Skin epidermis (tissue), 12 donors: ENCODE data around the gene ARL4C.
"Not testable (repeated sequence)": the region's sequence is repeated elsewhere in the genome, so short reads cannot be mapped to it uniquely, and the experiment has no call there.

Experiments used
- H3K27ac ChIP-seq, 21 experiments: fragments of 200-600 bp; sonication (generic) in 11 of 21; one replicate each; pipeline ENCODE4 v1.5.0; 2020; ENCODE audit warnings: mild to moderate bottlenecking in 3 of 21, inconsistent platforms in 2 of 21, moderate library complexity in 2 of 21
- H3K4me3 ChIP-seq, 7 experiments: fragments of 200-600 bp; sonication (generic) in 2 of 7; one replicate each; pipeline ENCODE4 v1.5.0; 2020; ENCODE audit warnings: inconsistent platforms in 2 of 7, mild to moderate bottlenecking in 2 of 7, moderate library complexity in 1 of 7

The ARL4C gene

DNA sequence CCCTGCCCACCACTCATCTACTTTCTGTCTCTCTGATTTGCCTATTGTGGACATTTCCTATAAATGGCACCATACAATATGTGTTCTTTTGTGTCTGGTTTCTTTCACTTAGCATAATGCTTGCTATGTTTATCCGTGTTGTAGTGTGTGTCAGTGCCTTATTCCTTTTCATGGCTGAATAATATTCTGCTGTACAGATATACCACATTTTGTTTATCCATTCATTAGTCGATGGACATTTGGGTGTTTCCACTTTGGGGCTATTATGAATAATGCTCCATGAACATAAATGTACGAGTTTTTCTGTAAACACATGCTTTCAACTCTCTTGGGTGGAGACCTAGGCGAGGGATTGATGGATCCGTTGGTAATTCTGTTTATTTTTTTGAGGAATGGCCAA is 15.6 kb downstream of the ARL4C start:
- Histone ChIP-seq H3K27ac (no peak overlapping the region), H3K4me3 (no peak overlapping the region)

- no peak overlapping the region for H3K4me3 ChIP-seq
These were observed 16.5 kb downstream of the ARL4C start for GRCh38 chr2:234480337-234480736.

DNA sequence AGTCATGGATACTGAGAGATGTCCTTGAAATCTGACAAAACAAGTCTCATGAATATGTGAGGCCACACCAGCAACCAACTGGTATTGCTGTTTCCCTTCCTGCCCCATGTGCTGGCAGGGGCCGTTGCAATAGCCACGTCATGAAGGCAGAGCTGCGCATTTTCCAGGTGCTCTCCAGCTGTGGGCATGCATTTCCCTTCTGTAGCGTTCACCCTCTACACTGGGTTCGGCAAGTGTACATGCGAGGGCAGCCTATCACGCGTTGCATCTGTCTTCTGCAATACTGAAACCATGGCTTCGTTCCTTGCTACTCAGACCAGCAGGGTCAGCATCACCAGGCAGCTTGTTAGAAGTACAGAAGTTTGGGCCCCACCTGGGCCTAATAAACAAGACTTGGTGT is 17.4 kb downstream of the ARL4C start:
- H3K27ac ChIP-seq = no peak overlapping the region
- no peak overlapping the region for H3K4me3 ChIP-seq

More at GRCh38 chr2:234480337-234480736, 16.5 kb downstream of the ARL4C start:
- H3K27ac ChIP-seq = no peak overlapping the region

GRCh38 chr2:234478121-234478858 is 18.6 kb downstream of the ARL4C start:
- Histone ChIP-seq H3K27ac (peak overlapping the region in 4 of 21 experiments; percentile 10 to 69 (median 28)), H3K4me3 (no peak overlapping the region)

DNA sequence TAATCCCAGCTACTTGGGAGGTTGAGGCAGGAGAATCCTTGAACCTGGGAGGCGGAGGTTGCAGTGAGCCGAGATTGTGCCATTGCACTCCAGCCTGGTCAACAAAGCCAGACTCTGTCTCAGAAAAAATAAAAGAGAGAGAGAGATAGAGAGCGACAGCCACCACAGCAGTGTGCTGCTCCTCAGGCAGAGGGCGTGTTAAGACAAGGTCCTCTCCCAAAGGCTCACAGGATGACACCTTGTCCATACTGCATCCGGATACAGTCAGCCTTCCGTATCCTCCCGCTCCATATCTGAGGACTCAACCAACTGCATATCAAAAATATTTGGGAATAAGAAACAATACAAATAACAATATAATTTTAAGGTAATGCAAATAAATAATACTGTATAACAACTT is 20.1 kb downstream of the ARL4C start:
- Histone ChIP-seq H3K4me3 (no peak overlapping the region), H3K27ac (no peak overlapping the region)

DNA sequence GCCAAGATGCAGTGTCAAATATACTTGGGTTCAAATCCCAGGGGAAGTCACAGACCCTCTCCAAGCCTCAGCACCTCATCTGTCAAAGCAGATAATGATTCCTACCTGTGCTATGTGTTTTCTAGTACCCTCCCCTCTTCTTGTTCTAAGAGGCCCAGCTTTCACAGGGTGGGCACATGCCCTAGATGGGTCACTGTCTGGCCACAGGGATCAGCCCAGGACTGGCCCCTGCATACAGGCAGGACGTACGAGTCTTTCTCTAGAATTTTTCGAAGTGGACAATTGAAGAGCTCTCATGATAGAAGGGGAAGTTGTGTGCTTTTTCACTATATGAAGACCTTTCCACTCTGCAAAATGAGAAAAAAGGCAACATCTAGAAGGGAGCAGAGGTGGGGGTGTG is 22.2 kb downstream of the ARL4C start:
- Histone ChIP-seq H3K27ac (no peak overlapping the region), H3K4me3 (no peak overlapping the region)

- Histone ChIP-seq H3K4me3 (no peak overlapping the region), H3K27ac (no peak overlapping the region)
These were observed 24.7 kb downstream of the ARL4C start for GRCh38 chr2:234472155-234472554.

GRCh38 chr2:234469972-234470371 is 26.9 kb downstream of the ARL4C start:
- Histone ChIP-seq H3K27ac (peak overlapping the region in 1 of 21 experiments; percentile 14), H3K4me3 (no peak overlapping the region)

GRCh38 chr2:234469251-234469845 is 27.5 kb downstream of the ARL4C start:
- H3K4me3 ChIP-seq = no peak overlapping the region
- peak overlapping the region in 7 of 21 experiments; percentile 7 to 61 (median 41) for H3K27ac ChIP-seq

- no peak overlapping the region for H3K4me3 ChIP-seq
- peak overlapping the region in 6 of 21 experiments; percentile 7 to 61 (median 42) for H3K27ac ChIP-seq
These were observed 28.4 kb downstream of the ARL4C start for GRCh38 chr2:234468503-234468902.

DNA sequence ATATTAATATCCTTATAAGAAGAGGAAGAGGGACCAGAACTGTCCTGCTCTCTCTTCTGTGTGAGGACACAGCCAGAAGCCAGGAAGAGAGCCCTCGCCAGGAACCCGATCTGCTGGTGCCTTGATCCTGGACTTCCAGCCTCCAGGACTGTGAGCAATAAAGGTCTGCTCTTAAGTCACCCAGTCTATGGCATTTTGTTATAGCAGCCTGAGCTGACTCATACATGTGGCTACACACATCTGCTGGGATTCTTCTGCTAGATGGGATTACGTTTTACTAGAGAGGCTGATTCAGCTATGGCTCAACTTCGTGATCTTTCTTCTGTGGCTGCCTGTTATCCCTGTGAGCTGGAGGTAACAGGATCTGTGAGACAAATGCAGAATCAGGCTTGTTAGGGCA is 29.6 kb downstream of the ARL4C start:
- H3K4me3 ChIP-seq = no peak overlapping the region
- H3K27ac ChIP-seq = no peak overlapping the region

DNA sequence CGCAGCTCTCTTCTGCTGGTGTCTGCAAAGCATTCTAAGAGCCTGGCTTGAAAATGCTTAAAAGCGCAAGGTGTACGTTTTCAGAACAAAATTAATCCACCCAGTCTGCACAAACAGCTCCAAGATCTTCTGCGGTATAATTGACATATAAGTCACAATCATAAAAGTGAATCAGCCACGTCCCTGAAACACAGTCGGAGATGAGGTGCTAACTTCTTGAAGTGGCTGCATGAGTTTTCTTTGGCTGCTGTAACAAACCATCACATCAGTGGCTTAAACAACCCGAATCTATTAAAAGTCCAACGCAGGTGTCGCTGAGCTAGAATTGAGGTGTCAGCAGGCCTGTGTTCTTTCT is 32.6 kb downstream of the ARL4C start:
- Histone ChIP-seq H3K27ac (peak overlapping the region in 9 of 21 experiments; percentile 2 to 82 (median 67)), H3K4me3 (no peak overlapping the region)

- peak overlapping the region in 13 of 21 experiments; percentile 2 to 82 (median 62) for H3K27ac ChIP-seq
- H3K4me3 ChIP-seq = no peak overlapping the region
These were observed 33.1 kb downstream of the ARL4C start for GRCh38 chr2:234463626-234464290.

GRCh38 chr2:234462218-234462992 is 34.5 kb downstream of the ARL4C start:
- no peak overlapping the region for H3K4me3 ChIP-seq
- H3K27ac ChIP-seq = peak overlapping the region in 3 of 21 experiments; percentile 29 to 82 (median 77)

DNA sequence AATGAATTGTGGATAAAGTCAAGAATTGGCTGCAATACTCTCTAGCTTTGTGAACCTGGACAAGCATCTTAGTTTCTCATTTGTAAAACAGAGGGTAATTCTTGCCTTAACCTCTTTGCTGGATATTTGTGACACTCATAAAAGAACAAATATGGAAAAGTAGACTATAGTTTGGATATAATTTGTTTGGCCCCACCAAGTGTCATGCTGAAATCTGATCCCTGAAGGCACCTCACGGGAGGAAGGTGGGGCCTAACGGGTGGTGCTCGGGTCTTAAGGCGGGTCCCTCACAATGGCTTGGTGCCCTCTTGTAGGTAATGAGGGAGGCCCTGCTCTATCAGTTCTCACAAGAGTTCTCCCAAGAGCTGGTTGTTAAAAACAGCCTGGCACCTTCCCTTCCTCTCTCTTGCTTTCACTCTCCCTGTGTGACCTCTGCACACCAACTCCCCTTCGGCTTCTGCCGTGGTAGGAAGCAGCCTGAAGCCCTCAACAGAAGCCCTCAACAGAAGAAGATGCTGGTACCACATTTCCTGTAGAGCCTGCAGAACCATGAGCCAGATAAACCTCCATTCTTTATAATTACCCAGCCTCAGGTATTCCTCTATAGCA is 37.4 kb downstream of the ARL4C start:
- Histone ChIP-seq H3K27ac (peak overlapping the region in 9 of 21 experiments; percentile 23 to 79 (median 57)), H3K4me3 (no peak overlapping the region)

- peak overlapping the region in 1 of 21 experiments; percentile 79 for H3K27ac ChIP-seq
- no peak overlapping the region for H3K4me3 ChIP-seq
These were observed 38.4 kb downstream of the ARL4C start for GRCh38 chr2:234458466-234458865.

DNA sequence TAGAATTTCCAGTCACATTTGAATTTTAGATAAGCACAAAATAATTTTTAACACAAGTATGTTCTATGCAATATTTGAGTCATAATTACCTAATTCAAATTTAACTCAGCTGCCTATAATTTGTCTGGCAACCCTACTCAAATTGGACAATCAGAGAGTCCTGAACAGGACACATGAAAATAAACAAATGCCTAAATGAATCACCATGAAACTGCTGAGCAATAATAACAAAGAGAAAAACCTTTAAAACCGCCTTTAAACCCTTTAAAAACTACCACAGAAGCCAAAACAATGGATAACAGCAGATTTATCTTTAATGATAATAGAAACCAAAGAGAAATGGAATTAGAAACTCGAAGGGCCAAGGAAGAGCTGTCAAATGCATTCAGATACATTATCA is 39.5 kb downstream of the ARL4C start:
- Histone ChIP-seq H3K4me3 (no peak overlapping the region), H3K27ac (no peak overlapping the region)

GRCh38 chr2:234455246-234455645 is 41.6 kb downstream of the ARL4C start:
- peak overlapping the region in 4 of 21 experiments; percentile 8 to 86 (median 51) for H3K27ac ChIP-seq
- H3K4me3 ChIP-seq = not testable (repeated sequence)

DNA sequence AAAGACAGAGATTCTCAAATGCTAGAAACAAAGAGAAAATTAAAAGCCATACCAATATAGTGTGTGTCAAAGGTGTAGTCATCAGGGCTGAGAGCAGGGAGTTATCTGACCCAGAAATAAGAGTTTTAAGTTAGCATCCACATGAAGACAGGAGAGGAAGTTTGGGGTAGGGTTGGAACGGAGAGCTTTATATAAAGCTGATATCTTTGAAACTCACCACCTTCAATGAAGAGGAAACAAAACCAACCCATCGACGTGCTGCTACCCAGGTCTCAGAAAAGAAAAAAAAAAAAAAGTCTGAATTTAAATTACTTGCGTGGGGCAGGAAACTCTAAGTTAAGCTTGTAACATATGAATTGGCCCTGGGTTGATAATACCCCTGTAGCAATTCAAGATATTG is 42.4 kb downstream of the ARL4C start:
- H3K4me3 ChIP-seq = peak overlapping the region in 2 of 7 experiments; percentile 4 to 20
- peak overlapping the region in 10 of 21 experiments; percentile 8 to 86 (median 54) for H3K27ac ChIP-seq
